DOHH2 (cell line): ENCODE measurements around the gene OXSM.

Experiments used
- H3F3A ChIP-seq: fragments of 200-600 bp; sonication (generic), shearing (Covaris generic); 2 replicates; pipeline ENCODE4 v1.6.0; 2016; ENCODE audit warnings: antibody characterized with exemption, mild to moderate bottlenecking; ENCODE audit not compliant: control insufficient read depth, insufficient read depth
- H3K27ac ChIP-seq: fragments of 200-600 bp; sonication (generic); 2 replicates; pipeline ENCODE4 v1.5.1; 2014; ENCODE audit warnings: low read depth, mild to moderate bottlenecking, low read length, moderate library complexity
- H3K27me3 ChIP-seq: fragments of 200-600 bp; sonication (generic); 2 replicates; pipeline ENCODE4 v1.6.1; 2014; ENCODE audit warnings: mild to moderate bottlenecking, low read length, mixed read lengths; ENCODE audit not compliant: control insufficient read depth
- H3K36me3 ChIP-seq: fragments of 200-600 bp; sonication (generic); 2 replicates; pipeline ENCODE4 v1.6.1; 2014; ENCODE audit warnings: mild to moderate bottlenecking, low read length, moderate library complexity, mixed read lengths; ENCODE audit not compliant: control insufficient read depth
- H3K4me1 ChIP-seq: fragments of 200-600 bp; sonication (generic); 2 replicates; pipeline ENCODE4 v1.6.1; 2014; ENCODE audit warnings: mild to moderate bottlenecking, low read length, mixed read lengths; ENCODE audit not compliant: control insufficient read depth
- H3K4me2 ChIP-seq: fragments of 200-600 bp; sonication (generic); 2 replicates; pipeline ENCODE4 v1.6.0; 2014; ENCODE audit warnings: mild to moderate bottlenecking, low read length, moderate library complexity
- H3K4me3 ChIP-seq: fragments of 200-600 bp; sonication (generic); 2 replicates; pipeline ENCODE4 v1.5.1; 2014; ENCODE audit warnings: mild to moderate bottlenecking, low read length, mixed read lengths
- H3K79me2 ChIP-seq: fragments of 200-600 bp; sonication (generic); 2 replicates; pipeline ENCODE4 v1.6.1; 2014; ENCODE audit warnings: mild to moderate bottlenecking, low read length, mixed read lengths; ENCODE audit not compliant: control insufficient read depth
- H3K9me2 ChIP-seq: fragments of 200-600 bp; sonication (generic); replicated peaks from 2 replicates; pipeline ENCODE4 v1.6.1; 2014; ENCODE audit warnings: mild to moderate bottlenecking, low read length, mixed read lengths; ENCODE audit not compliant: control insufficient read depth
- H3K9me3 ChIP-seq: fragments of 200-600 bp; sonication (generic); 2 replicates; pipeline ENCODE4 v1.6.1; 2014; ENCODE audit warnings: antibody characterized with exemption, low read length, mixed read lengths; ENCODE audit not compliant: control insufficient read depth, insufficient read depth
- H4K20me1 ChIP-seq: fragments of 200-600 bp; sonication (generic); 2 replicates; pipeline ENCODE4 v1.6.0; 2014; ENCODE audit warnings: low read depth, mild to moderate bottlenecking, antibody characterized with exemption, low read length, moderate library complexity; ENCODE audit not compliant: control insufficient read depth, insufficient read depth
- CTCF ChIP-seq: fragments of 200-600 bp; sonication (generic); IDR thresholded peaks from one replicate; pipeline ENCODE4 v1.5.1; 2014; ENCODE audit warnings: antibody characterized with exemption, mild to moderate bottlenecking, low read depth, low read length; ENCODE audit not compliant: poor library complexity, severe bottlenecking
- EZH2phosphoT487 ChIP-seq: fragments of 200-600 bp; sonication (generic); IDR thresholded peaks from 2 replicates; pipeline ENCODE4 v1.6.1; 2017; ENCODE audit warnings: borderline replicate concordance, mild to moderate bottlenecking, antibody characterized with exemption, low read length, moderate library complexity, mixed read lengths

The OXSM gene

DNA sequence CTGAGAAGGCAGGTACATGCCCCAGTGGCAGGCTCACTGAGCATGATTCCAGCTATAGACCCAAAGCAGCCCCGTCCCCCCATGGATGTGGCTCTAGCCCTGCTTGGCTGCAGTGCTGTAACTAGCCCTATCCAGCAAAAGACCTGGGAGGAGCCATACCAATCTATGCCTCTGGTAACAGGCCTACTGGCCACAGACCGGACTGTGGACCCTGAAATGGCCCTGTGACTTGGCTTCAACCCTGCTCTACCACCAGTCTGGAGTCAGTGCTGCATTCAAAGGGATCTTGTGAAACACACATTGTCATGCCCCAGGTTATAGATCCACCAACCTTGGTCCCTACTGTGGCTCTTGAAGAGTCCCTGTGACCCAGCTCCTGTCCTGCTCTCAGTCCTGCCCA is 46.7 kb downstream of the OXSM start:
- no peak overlapping the region for H3K27ac ChIP-seq
- peaks cover 17% of the 10 kb centered on the region for H3K4me1 ChIP-seq
- TF ChIP-seq CTCF = no peak
- no peak for TF ChIP-seq EZH2phosphoT487
- H3K9me3 ChIP-seq = no peaks in the 10 kb centered on the region
- H3K4me3 ChIP-seq = no peak overlapping the region
- no peaks in the 10 kb centered on the region for H4K20me1 ChIP-seq
- no peak overlapping the region for H3K4me2 ChIP-seq
- no peaks in the 10 kb centered on the region for H3K9me2 ChIP-seq
- no peaks in the 10 kb centered on the region for H3K36me3 ChIP-seq
- no peaks in the 10 kb centered on the region for H3F3A ChIP-seq
- H3K27me3 ChIP-seq = no peaks in the 10 kb centered on the region
- H3K79me2 ChIP-seq = no peaks in the 10 kb centered on the region

DNA sequence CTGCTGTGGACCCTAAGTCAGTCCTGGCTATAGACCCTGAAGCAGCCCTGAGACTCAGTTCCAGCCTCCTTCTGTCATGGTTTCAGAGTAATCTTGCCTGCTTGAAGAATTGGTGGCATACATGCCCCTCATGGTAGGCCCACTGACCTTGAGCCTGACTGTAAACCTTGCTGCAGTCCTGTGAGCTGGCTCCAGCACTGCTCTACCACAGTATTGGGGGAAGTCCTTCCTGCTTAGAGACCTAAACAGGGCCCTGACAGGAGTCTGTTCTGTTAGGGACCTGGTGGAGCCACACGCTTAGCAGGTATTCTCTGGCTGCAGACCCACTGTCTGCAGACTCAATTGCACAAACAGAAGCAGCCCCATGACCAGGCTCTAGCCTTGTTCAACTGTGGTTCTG is 47.1 kb downstream of the OXSM start:
- H3F3A ChIP-seq = no peaks in the 10 kb centered on the region
- no peak overlapping the region for H3K4me3 ChIP-seq
- H3K27me3 ChIP-seq = no peaks in the 10 kb centered on the region
- H4K20me1 ChIP-seq = no peaks in the 10 kb centered on the region
- H3K9me3 ChIP-seq = no peaks in the 10 kb centered on the region
- no peaks in the 10 kb centered on the region for H3K79me2 ChIP-seq
- no peaks in the 10 kb centered on the region for H3K36me3 ChIP-seq
- peaks cover 13% of the 10 kb centered on the region for H3K4me1 ChIP-seq
- no peak overlapping the region for H3K27ac ChIP-seq
- no peaks in the 10 kb centered on the region for H3K9me2 ChIP-seq
- no peak for TF ChIP-seq CTCF
- H3K4me2 ChIP-seq = no peak overlapping the region

DNA sequence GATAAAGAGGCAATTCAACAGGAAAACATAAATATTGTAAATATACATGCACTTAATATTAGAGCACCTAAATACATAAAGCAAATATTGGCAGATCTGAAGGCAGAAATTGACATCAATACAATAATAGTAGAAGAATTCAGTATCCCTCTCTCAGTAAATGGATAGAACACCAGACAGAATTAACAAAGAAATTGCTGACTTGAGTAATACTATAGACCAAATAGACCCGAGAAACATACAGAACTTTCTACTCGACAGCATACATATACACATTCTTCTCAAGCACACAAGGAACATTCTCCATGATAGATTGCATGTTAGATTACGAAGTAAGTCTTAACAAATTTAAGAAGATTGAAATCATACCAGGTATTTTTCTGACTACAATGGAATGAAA is 50.2 kb downstream of the OXSM start:
- no peaks in the 10 kb centered on the region for H3K9me2 ChIP-seq
- no peaks in the 10 kb centered on the region for H3F3A ChIP-seq
- no peak overlapping the region for H3K4me3 ChIP-seq
- H3K36me3 ChIP-seq = no peaks in the 10 kb centered on the region
- TF ChIP-seq EZH2phosphoT487 (no peak), CTCF (no peak)
- H3K27me3 ChIP-seq = no peaks in the 10 kb centered on the region
- no peak overlapping the region for H3K27ac ChIP-seq
- no peaks in the 10 kb centered on the region for H4K20me1 ChIP-seq
- no peaks in the 10 kb centered on the region for H3K79me2 ChIP-seq
- peaks cover under 1% of the 10 kb centered on the region; the same call in 1 of the 2 replicates for H3K4me1 ChIP-seq
- no peaks in the 10 kb centered on the region for H3K9me3 ChIP-seq
- no peak overlapping the region for H3K4me2 ChIP-seq

GRCh38 chr3:25843332-25843731 is 53.4 kb downstream of the OXSM start:
- Histone ChIP-seq H3F3A (no peaks in the 10 kb centered on the region), H3K4me2 (no peak overlapping the region)
- no peak for TF ChIP-seq EZH2phosphoT487
- TF ChIP-seq CTCF = no peak

More at GRCh38 chr3:25843332-25843731, 53.4 kb downstream of the OXSM start:
- Histone ChIP-seq H3K27ac (no peak overlapping the region), H3K9me3 (no peaks in the 10 kb centered on the region), H3K79me2 (no peaks in the 10 kb centered on the region), H3K4me1 (no peaks in the 10 kb centered on the region), H3K4me3 (no peak overlapping the region), H4K20me1 (no peaks in the 10 kb centered on the region), H3K27me3 (no peaks in the 10 kb centered on the region), H3K36me3 (no peaks in the 10 kb centered on the region), H3K9me2 (no peaks in the 10 kb centered on the region)
